Measurements from ENCODE around the gene PHAX. TPM values are rescaled to one million over a fixed set of nuclear protein-coding genes. Genes with fewer than 3 reads are reported as not detected.
"Not testable (repeated sequence)": the region's sequence is repeated elsewhere in the genome, so short reads cannot be mapped to it uniquely, and the experiment has no call there.

PHAX gene
- total RNA-seq, 1 donor from 2014 or later, result 34.6 TPM

- intact Hi-C loops (cut with micrococcal nuclease), result loop anchor here (1.0 to 5.0 kb wide), 8 partner anchors 151 to 1482 kb away; partner anchors contain the start of genes GRAMD2B, MARCHF3 and SLC12A2
Measured at GRCh38 chr5:126599971-126600630, 646 bp upstream of the PHAX start.

- intact Hi-C loops (cut with micrococcal nuclease), result loop anchor here (5.0 kb wide), 3 partner anchors 209 to 1479 kb away; partner anchors contain the start of gene SLC12A2
Measured at GRCh38 chr5:126603402-126603991, 2.8 kb downstream of the PHAX start.

- intact Hi-C loops (cut with micrococcal nuclease), result no loop called here
Measured at GRCh38 chr5:126605525-126605924, 4.8 kb downstream of the PHAX start.

- intact Hi-C loops (cut with micrococcal nuclease), result no loop called here
Measured at GRCh38 chr5:126610160-126610559, 9.4 kb downstream of the PHAX start.

GRCh38 chr5:126610616-126611015, 9.9 kb downstream of the PHAX start:
- intact Hi-C loops (cut with micrococcal nuclease), result no loop called here

GRCh38 chr5:126613941-126614592, 13.3 kb downstream of the PHAX start:
- intact Hi-C loops (cut with micrococcal nuclease), result no loop called here

- intact Hi-C loops (cut with micrococcal nuclease), result no loop called here
Measured at GRCh38 chr5:126615286-126615685, 14.5 kb downstream of the PHAX start.

- intact Hi-C loops (cut with micrococcal nuclease), result not testable (repeated sequence)
Measured at GRCh38 chr5:126617603-126618002, 16.9 kb downstream of the PHAX start.

GRCh38 chr5:126619781-126620180, 19.0 kb downstream of the PHAX start:
- intact Hi-C loops (cut with micrococcal nuclease), result no loop called here

- intact Hi-C loops (cut with micrococcal nuclease), result no loop called here
Measured at GRCh38 chr5:126624534-126624933, 23.8 kb downstream of the PHAX start.

- intact Hi-C loops (cut with micrococcal nuclease), result no loop called here
Measured at GRCh38 chr5:126628102-126628501, 27.4 kb downstream of the PHAX start.

GRCh38 chr5:126631920-126632319, 31.2 kb downstream of the PHAX start:
- intact Hi-C loops (cut with micrococcal nuclease), result no loop called here

GRCh38 chr5:126633552-126633951, 32.8 kb downstream of the PHAX start:
- intact Hi-C loops (cut with micrococcal nuclease), result no loop called here

GRCh38 chr5:126635585-126635984, 34.8 kb downstream of the PHAX start:
- intact Hi-C loops (cut with micrococcal nuclease), result no loop called here

GRCh38 chr5:126636956-126637355, 36.2 kb downstream of the PHAX start:
- intact Hi-C loops (cut with micrococcal nuclease), result no loop called here

GRCh38 chr5:126640866-126641265, 40.1 kb downstream of the PHAX start:
- intact Hi-C loops (cut with micrococcal nuclease), result no loop called here

GRCh38 chr5:126641387-126641786, 40.6 kb downstream of the PHAX start:
- intact Hi-C loops (cut with micrococcal nuclease), result no loop called here

- intact Hi-C loops (cut with micrococcal nuclease), result no loop called here
Measured at GRCh38 chr5:126645132-126645531, 44.4 kb downstream of the PHAX start.

GRCh38 chr5:126647071-126647470, 46.3 kb downstream of the PHAX start:
- intact Hi-C loops (cut with micrococcal nuclease), result no loop called here

- intact Hi-C loops (cut with micrococcal nuclease), result no loop called here
Measured at GRCh38 chr5:126648471-126648870, 47.7 kb downstream of the PHAX start.

GRCh38 chr5:126649057-126649456, 48.3 kb downstream of the PHAX start:
- intact Hi-C loops (cut with micrococcal nuclease), result not testable (repeated sequence)

- intact Hi-C loops (cut with micrococcal nuclease), result not testable (repeated sequence)
Measured at GRCh38 chr5:126649709-126650108, 49.0 kb downstream of the PHAX start.

GRCh38 chr5:126650463-126650862, 49.7 kb downstream of the PHAX start:
- intact Hi-C loops (cut with micrococcal nuclease), result no loop called here
